ENCODE measurements around the gene INSYN1.
"Not testable (repeated sequence)": the region's sequence is repeated elsewhere in the genome, so short reads cannot be mapped to it uniquely, and the experiment has no call there.

The INSYN1 gene

GRCh38 chr15:73746261-73746660 is 6.9 kb downstream of the INSYN1 start:
- DNase-seq (ENCODE audit: insufficient read length) (no peak), FAIRE-seq (no peak)
- TF ChIP-seq POLR2A (IDR thresholded peaks at IDR 0.05; ENCODE audit: low read depth, low read length), result no peak
- TF ChIP-seq TAF1 (IDR thresholded peaks at IDR 0.05; ENCODE audit: borderline replicate concordance, low read depth, low read length), result no peak
- no peak for TF ChIP-seq POLR2AphosphoS5 (IDR thresholded peaks at IDR 0.05; ENCODE audit: low read depth, low read length)

GRCh38 chr15:73745073-73745472 is 8.1 kb downstream of the INSYN1 start:
- TF ChIP-seq POLR2AphosphoS5 (IDR thresholded peaks at IDR 0.05; ENCODE audit: low read depth, low read length) (no peak), POLR2A (IDR thresholded peaks at IDR 0.05; ENCODE audit: low read depth, low read length) (no peak), TAF1 (IDR thresholded peaks at IDR 0.05; ENCODE audit: borderline replicate concordance, low read depth, low read length) (no peak)
- no peak for FAIRE-seq
- DNase-seq (ENCODE audit: insufficient read length), result no peak

GRCh38 chr15:73744293-73744692 is 8.9 kb downstream of the INSYN1 start:
- no peak for TF ChIP-seq POLR2A (IDR thresholded peaks at IDR 0.05; ENCODE audit: low read depth, low read length)
- TF ChIP-seq TAF1 (IDR thresholded peaks at IDR 0.05; ENCODE audit: borderline replicate concordance, low read depth, low read length), result no peak
- no peak for TF ChIP-seq POLR2AphosphoS5 (IDR thresholded peaks at IDR 0.05; ENCODE audit: low read depth, low read length)
- no peak for FAIRE-seq
- no peak for DNase-seq (ENCODE audit: insufficient read length)

GRCh38 chr15:73741321-73741836 is 11.8 kb downstream of the INSYN1 start:
- no peak for DNase-seq (ENCODE audit: insufficient read length)
- TF ChIP-seq POLR2AphosphoS5 (IDR thresholded peaks at IDR 0.05; ENCODE audit: low read depth, low read length), result no peak
- TF ChIP-seq TAF1 (IDR thresholded peaks at IDR 0.05; ENCODE audit: borderline replicate concordance, low read depth, low read length), result no peak
- TF ChIP-seq POLR2A (IDR thresholded peaks at IDR 0.05; ENCODE audit: low read depth, low read length), result no peak
- no peak for FAIRE-seq

GRCh38 chr15:73740152-73741048 is 12.8 kb downstream of the INSYN1 start:
- TF ChIP-seq POLR2AphosphoS5 (IDR thresholded peaks at IDR 0.05; ENCODE audit: low read depth, low read length), result no peak
- no peak for TF ChIP-seq TAF1 (IDR thresholded peaks at IDR 0.05; ENCODE audit: borderline replicate concordance, low read depth, low read length)
- no peak for TF ChIP-seq POLR2A (IDR thresholded peaks at IDR 0.05; ENCODE audit: low read depth, low read length)
- FAIRE-seq, result no peak
- DNase-seq (ENCODE audit: insufficient read length), result no peak

- FAIRE-seq, result no peak
- DNase-seq (ENCODE audit: insufficient read length), result no peak
- TF ChIP-seq POLR2A (IDR thresholded peaks at IDR 0.05; ENCODE audit: low read depth, low read length) (no peak), TAF1 (IDR thresholded peaks at IDR 0.05; ENCODE audit: borderline replicate concordance, low read depth, low read length) (no peak), POLR2AphosphoS5 (IDR thresholded peaks at IDR 0.05; ENCODE audit: low read depth, low read length) (no peak)
Measured at GRCh38 chr15:73737535-73737934, 15.6 kb downstream of the INSYN1 start.

GRCh38 chr15:73732930-73733329 is 20.2 kb downstream of the INSYN1 start:
- TF ChIP-seq TAF1 (IDR thresholded peaks at IDR 0.05; ENCODE audit: borderline replicate concordance, low read depth, low read length) (no peak), POLR2A (IDR thresholded peaks at IDR 0.05; ENCODE audit: low read depth, low read length) (no peak), POLR2AphosphoS5 (IDR thresholded peaks at IDR 0.05; ENCODE audit: low read depth, low read length) (no peak)
- no peak for DNase-seq (ENCODE audit: insufficient read length)
- no peak for FAIRE-seq

- FAIRE-seq; DNase-seq (ENCODE audit: insufficient read length): not testable (repeated sequence)
Measured at GRCh38 chr15:73732051-73732450, 21.1 kb downstream of the INSYN1 start.

- FAIRE-seq (no peak), DNase-seq (ENCODE audit: insufficient read length) (no peak)
- no peak for TF ChIP-seq POLR2AphosphoS5 (IDR thresholded peaks at IDR 0.05; ENCODE audit: low read depth, low read length)
- TF ChIP-seq TAF1 (IDR thresholded peaks at IDR 0.05; ENCODE audit: borderline replicate concordance, low read depth, low read length), result no peak
- no peak for TF ChIP-seq POLR2A (IDR thresholded peaks at IDR 0.05; ENCODE audit: low read depth, low read length)
Measured at GRCh38 chr15:73727330-73727976, 25.7 kb downstream of the INSYN1 start.

GRCh38 chr15:73724212-73724611 is 28.9 kb downstream of the INSYN1 start:
- no peak for DNase-seq (ENCODE audit: insufficient read length)
- TF ChIP-seq TAF1 (IDR thresholded peaks at IDR 0.05; ENCODE audit: borderline replicate concordance, low read depth, low read length) (no peak), POLR2A (IDR thresholded peaks at IDR 0.05; ENCODE audit: low read depth, low read length) (no peak), POLR2AphosphoS5 (IDR thresholded peaks at IDR 0.05; ENCODE audit: low read depth, low read length) (no peak)
- FAIRE-seq, result no peak

GRCh38 chr15:73723191-73723590 is 30.0 kb downstream of the INSYN1 start:
- no peak for FAIRE-seq
- no peak for TF ChIP-seq TAF1 (IDR thresholded peaks at IDR 0.05; ENCODE audit: borderline replicate concordance, low read depth, low read length)
- no peak for TF ChIP-seq POLR2AphosphoS5 (IDR thresholded peaks at IDR 0.05; ENCODE audit: low read depth, low read length)
- no peak for TF ChIP-seq POLR2A (IDR thresholded peaks at IDR 0.05; ENCODE audit: low read depth, low read length)
- DNase-seq (ENCODE audit: insufficient read length), result no peak

GRCh38 chr15:73722425-73722824 is 30.7 kb downstream of the INSYN1 start:
- DNase-seq (ENCODE audit: insufficient read length) (no peak), FAIRE-seq (no peak)
- TF ChIP-seq POLR2AphosphoS5 (IDR thresholded peaks at IDR 0.05; ENCODE audit: low read depth, low read length) (no peak), TAF1 (IDR thresholded peaks at IDR 0.05; ENCODE audit: borderline replicate concordance, low read depth, low read length) (no peak), POLR2A (IDR thresholded peaks at IDR 0.05; ENCODE audit: low read depth, low read length) (no peak)
